ENCODE measurements around the gene NRF1.

- TF ChIP-seq EP300 (IDR thresholded peaks at IDR 0.05) (no peak), CTCF (IDR thresholded peaks at IDR 0.05) (no peak)
Observed at GRCh38 chr7:129765352-129765751, 153.8 kb downstream of the NRF1 start.

All from tibial nerve (tissue), 4 donors.